IMR-90 (cell line): ENCODE measurements around the gene CDC25A. TPM values are rescaled to one million over a fixed set of nuclear protein-coding genes. Genes with fewer than 3 reads are reported as not detected.
"Not testable (repeated sequence)": the region's sequence is repeated elsewhere in the genome, so short reads cannot be mapped to it uniquely, and the experiment has no call there.

ENCODE experiments used
- ATAC-seq: fragments of 200-7000 bp; cut with Tn5 transposase; 2 replicates; pipeline ENCODE4 v1.9.1; 2020; ENCODE audit warnings: low read depth, mild to moderate bottlenecking, moderate library complexity
- BruUV-seq: library from RNA; stranded (reverse); fragments of 400-500 nt; replicated peaks from 2 replicates; lab custom pipeline; 2021; lab: Mats Ljungman, UMichigan
- CTCF ChIA-PET: fragments of 300-600 bp; formaldehyde crosslinking; extraction: SDS; loops from one replicate; lab custom pipeline; 2021; ENCODE audit warnings: antibody characterized with exemption; lab: Yijun Ruan, JAX
- POLR2A ChIA-PET: fragments of 300-600 bp; sonication (Branson Sonifier 250); formaldehyde crosslinking; loops from one replicate; lab custom pipeline; 2022; ENCODE audit warnings: antibody characterized with exemption; ENCODE audit not compliant: unreplicated experiment; lab: Charles Lee
- DNase-seq: peaks from one replicate; pipeline ENCODE4 v3.0.0; 2013
- H2AFZ ChIP-seq: replicated peaks from 2 replicates; pipeline ENCODE3; 2013; ENCODE audit warnings: low read length, mild to moderate bottlenecking; ENCODE audit not compliant: poor library complexity
- H2AK5ac ChIP-seq: 2 replicates; pipeline ENCODE4 v1.6.1; 2013; ENCODE audit warnings: low read depth, low read length, inconsistent platforms
- H2AK9ac ChIP-seq: replicated peaks from 2 replicates; pipeline ENCODE3; 2013; ENCODE audit warnings: mild to moderate bottlenecking, low read depth, low read length, moderate library complexity; ENCODE audit not compliant: poor library complexity
- H2BK120ac ChIP-seq: 2 replicates; pipeline ENCODE4 v1.6.1; 2013; ENCODE audit warnings: low read depth, low read length, inconsistent platforms
- H2BK15ac ChIP-seq: 3 replicates; pipeline ENCODE4 v1.6.1; 2013; ENCODE audit warnings: low read depth, low read length, inconsistent platforms
- H2BK20ac ChIP-seq: 2 replicates; pipeline ENCODE4 v1.6.1; 2013; ENCODE audit warnings: low read depth, mild to moderate bottlenecking, inconsistent platforms, low read length, moderate library complexity
- H2BK5ac ChIP-seq: 2 replicates; pipeline ENCODE4 v1.6.1; 2013; ENCODE audit warnings: mild to moderate bottlenecking, low read depth, low read length, inconsistent platforms; ENCODE audit not compliant: poor library complexity, severe bottlenecking
- H3K14ac ChIP-seq: replicated peaks from 2 replicates; pipeline ENCODE4 v1.6.1; 2013; ENCODE audit warnings: low read depth, low read length, inconsistent platforms
- H3K18ac ChIP-seq: 2 replicates; pipeline ENCODE4 v1.6.1; 2013; ENCODE audit warnings: low read depth, low read length, control low read depth
- H3K23ac ChIP-seq: 2 replicates; pipeline ENCODE4 v1.6.1; 2013; ENCODE audit warnings: low read depth, low read length, inconsistent platforms
- H3K27ac ChIP-seq: 2 replicates; pipeline ENCODE4 v1.5.1; 2013; ENCODE audit warnings: mild to moderate bottlenecking, control low read depth, low read length; ENCODE audit not compliant: insufficient read depth
- H3K27me3 ChIP-seq: 2 replicates; pipeline ENCODE4 v1.6.1; 2013; ENCODE audit warnings: low read length; ENCODE audit not compliant: control insufficient read depth, insufficient read depth
- H3K36me3 ChIP-seq: 2 replicates; pipeline ENCODE4 v1.6.1; 2013; ENCODE audit warnings: low read length, mixed read lengths; ENCODE audit not compliant: control insufficient read depth, insufficient read depth
- H3K4ac ChIP-seq: 2 replicates; pipeline ENCODE4 v1.6.1; 2013; ENCODE audit warnings: low read depth, low read length, inconsistent platforms
- H3K4me1 ChIP-seq: 2 replicates; pipeline ENCODE4 v1.6.1; 2013; ENCODE audit warnings: low read length, mixed read lengths; ENCODE audit not compliant: control insufficient read depth, insufficient read depth
- H3K4me2 ChIP-seq: 2 replicates; pipeline ENCODE4 v1.6.1; 2013; ENCODE audit warnings: low read depth, mild to moderate bottlenecking, control low read depth, low read length, moderate library complexity
- H3K4me3 ChIP-seq: 2 replicates; pipeline ENCODE4 v1.5.1; 2013; ENCODE audit warnings: low read depth, mild to moderate bottlenecking, control low read depth, low read length, moderate library complexity; ENCODE audit not compliant: insufficient read depth
- H3K56ac ChIP-seq: 2 replicates; pipeline ENCODE4 v1.6.1; 2013; ENCODE audit warnings: low read length, inconsistent platforms; ENCODE audit not compliant: insufficient read depth; ENCODE audit errors: extremely low read depth
- H3K79me1 ChIP-seq, 2 experiments: 2 replicates each; pipeline ENCODE4 v1.6.1; 2013; ENCODE audit warnings: low read length in 2 of 2, inconsistent platforms in 1 of 2, low read depth in 1 of 2
- H3K9ac ChIP-seq: 2 replicates; pipeline ENCODE4 v1.6.1; 2013; ENCODE audit warnings: low read depth, low read length, control low read depth
- H3K9me1 ChIP-seq: 2 replicates; pipeline ENCODE4 v1.6.1; 2013; ENCODE audit warnings: low read length, inconsistent platforms; ENCODE audit not compliant: insufficient read depth
- H3K9me3 ChIP-seq: 2 replicates; pipeline ENCODE4 v1.6.1; 2013; ENCODE audit warnings: low read length; ENCODE audit not compliant: control insufficient read depth, insufficient read depth
- H4K20me1 ChIP-seq: 2 replicates; pipeline ENCODE4 v1.6.1; 2013; ENCODE audit warnings: low read length, inconsistent platforms; ENCODE audit not compliant: insufficient read depth
- H4K5ac ChIP-seq: 2 replicates; pipeline ENCODE4 v1.6.1; 2013; ENCODE audit warnings: mild to moderate bottlenecking, low read depth, low read length, control low read depth
- H4K8ac ChIP-seq, 2 experiments: 2 replicates each; pipeline ENCODE4 v1.6.1; 2013; ENCODE audit warnings: low read depth in 2 of 2, low read length in 2 of 2, control low read depth in 1 of 2, inconsistent platforms in 1 of 2
- H4K91ac ChIP-seq: 2 replicates; pipeline ENCODE4 v1.6.1; 2013; ENCODE audit warnings: low read depth, low read length, inconsistent platforms; ENCODE audit not compliant: insufficient read depth
- BHLHE40 ChIP-seq: fragments of 150-350 bp; IDR thresholded peaks from 2 replicates; pipeline ENCODE4 v1.6.1; 2016; ENCODE audit warnings: mild to moderate bottlenecking, low read depth, low read length
- CEBPB ChIP-seq: IDR thresholded peaks from 2 replicates; pipeline ENCODE4 v1.6.1; 2012; ENCODE audit warnings: low read depth, low read length, improper control_type of control experiment
- MAFK ChIP-seq: IDR thresholded peaks from 2 replicates; pipeline ENCODE4 v1.6.1; 2012; ENCODE audit warnings: low read depth, low read length, improper control_type of control experiment
- MAZ ChIP-seq: IDR thresholded peaks from 2 replicates; pipeline ENCODE4 v1.6.1; 2012; ENCODE audit warnings: low read depth, mild to moderate bottlenecking, low read length, improper control_type of control experiment, moderate library complexity, borderline replicate concordance
- RCOR1 ChIP-seq: IDR thresholded peaks from 2 replicates; pipeline ENCODE4 v1.6.1; 2012; ENCODE audit warnings: mild to moderate bottlenecking, low read length, improper control_type of control experiment; ENCODE audit not compliant: insufficient replicate concordance
- SMC3 ChIP-seq: fragments of 150-350 bp; IDR thresholded peaks from 2 replicates; pipeline ENCODE4 v1.6.1; 2016; ENCODE audit warnings: low read depth, mild to moderate bottlenecking, antibody characterized with exemption, low read length, moderate library complexity
- WGBS, 2 experiments: methylation state at CpG; one replicate each; pipeline versions ENCODE4 v1.1.5 to v1.1.7; 2013; ENCODE audit warnings: missing lambda C conversion rate in 2 of 2; ENCODE audit not compliant: insufficient read length in 1 of 2; ENCODE audit errors: extremely low coverage in 2 of 2; 5-methylcytosine and 5-hydroxymethylcytosine counted together
- dilution Hi-C: fragments of 300-500 bp; cut with HindIII; formaldehyde crosslinking; loops from one replicate; pipeline ENCODE4 v1.14.3; 2018; ENCODE audit warnings: low sequenced_read_pairs; ENCODE audit not compliant: unreplicated experiment
- in situ Hi-C: fragments of 300-500 bp; cut with MboI; formaldehyde crosslinking; loops from 3 replicates; pipeline ENCODE4 v1.14.3; 2019; ENCODE audit warnings: low sequenced_read_pairs, inconsistent platforms, mixed read lengths
- intact Hi-C: fragments of 100-400 bp; cut with micrococcal nuclease; formaldehyde crosslinking; loops from 2 replicates; pipeline ENCODE4 v1.10.0; 2022
- polyA plus RNA-seq, 3 experiments: library from polyadenylated mRNA; depleted of rRNA; stranded (reverse); fragments of >200 nt; gene quantifications; 2 replicates each; pipeline ENCODE4 v1.2.3, GENCODE V29; 2012; ENCODE audit warnings: low replicate concordance in 1 of 3
- total RNA-seq: library from RNA; depleted of rRNA; stranded (reverse); fragments of >200 nt; gene quantifications from 2 replicates; pipeline ENCODE4 v1.2.3, GENCODE V29; 2012
- TF ChIP-seq, protein P1 (sequence below): conservative IDR thresholded peaks from 2 replicates; pipeline ENCODE4 v1.5.1; 2012; ENCODE audit warnings: mild to moderate bottlenecking, low read depth, low read length, improper control_type of control experiment

The CDC25A gene
- total and polyA plus RNA-seq, 2 of the 4 experiments (the other 2 are of a cell fraction): 4.2 to 10.6 TPM

DNA sequence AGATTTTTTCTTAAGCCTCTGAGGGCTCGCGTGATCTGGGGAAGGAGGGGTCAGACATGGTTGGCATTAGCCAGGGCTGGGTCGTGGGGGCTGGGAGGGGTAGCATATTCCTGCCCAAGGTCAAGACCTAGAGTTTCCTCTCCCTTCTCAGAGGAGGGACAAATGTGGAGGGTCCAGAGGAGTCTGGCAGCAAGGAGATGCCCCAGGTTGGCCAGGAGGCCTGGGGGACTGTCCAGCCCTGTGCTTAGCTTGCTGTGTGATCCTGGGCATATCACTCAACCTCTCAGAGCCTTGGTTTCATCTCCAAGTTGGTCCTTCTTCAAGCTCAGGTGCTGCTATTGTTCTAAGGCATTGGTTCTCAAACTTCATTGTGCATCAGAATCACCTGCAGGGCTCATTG lies 26.0 kb upstream of the CDC25A start:
- CTCF ChIA-PET: no interaction called here
- no CpG with 5 or more reads among the region's 3 CpGs for WGBS, 2 experiments
- dilution Hi-C loops: no loop called here

DNA sequence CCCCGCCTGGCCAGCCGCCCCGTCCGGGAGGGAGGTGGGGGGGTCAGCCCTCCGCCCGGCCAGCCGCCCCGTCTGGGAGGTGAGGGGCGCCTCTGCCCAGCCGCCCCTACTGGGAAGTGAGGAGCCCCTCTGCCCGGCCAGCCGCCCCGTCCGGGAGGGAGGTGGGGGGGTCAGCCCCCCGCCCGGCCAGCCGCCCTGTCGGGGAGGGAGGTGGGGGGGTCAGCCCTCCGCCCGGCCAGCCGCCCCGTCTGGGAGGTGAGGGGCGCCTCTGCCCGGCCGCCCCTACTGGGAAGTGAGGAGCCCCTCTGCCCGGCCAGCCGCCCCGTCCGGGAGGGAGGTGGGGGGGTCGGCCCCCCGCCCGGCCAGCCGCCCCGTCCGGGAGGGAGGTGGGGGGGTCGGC lies 23.6 kb upstream of the CDC25A start:
- DNase-seq, H3K9ac ChIP-seq, H2AK5ac ChIP-seq, CTCF ChIA-PET, H3K56ac ChIP-seq, H4K20me1 ChIP-seq, H3K23ac ChIP-seq, H3K9me1 ChIP-seq, H4K5ac ChIP-seq, H3K4me1 ChIP-seq, dilution Hi-C loops, H3K9me3 ChIP-seq, H2BK120ac ChIP-seq, POLR2A ChIA-PET, H3K4ac ChIP-seq, H3K27ac ChIP-seq, H2BK15ac ChIP-seq, H3K18ac ChIP-seq, H3K79me1 ChIP-seq, H3K4me3 ChIP-seq, H3K14ac ChIP-seq, H4K91ac ChIP-seq, H2AFZ ChIP-seq, H4K8ac ChIP-seq, H3K4me2 ChIP-seq, H2AK9ac ChIP-seq, H2BK5ac ChIP-seq, H3K36me3 ChIP-seq, ATAC-seq, in situ Hi-C loops, H2BK20ac ChIP-seq, BruUV-seq, intact Hi-C loops: not testable (repeated sequence)
- H3K27me3 ChIP-seq: peaks cover 32% of the 10 kb centered on the region
- no CpG with 5 or more reads among the region's 36 CpGs for WGBS, 2 experiments

More for the DNA sequence above, 26.0 kb upstream of the CDC25A start:
- H3K14ac ChIP-seq: no peak overlapping the region
- no peak overlapping the region for H2BK5ac ChIP-seq
- H3K9me3 ChIP-seq: no peaks in the 10 kb centered on the region
- H2BK15ac ChIP-seq: no peak overlapping the region
- H4K8ac ChIP-seq: no peak overlapping the region
- no peak overlapping the region for H4K91ac ChIP-seq
- no peak overlapping the region for H2BK120ac ChIP-seq
- TF ChIP-seq CEBPB (no peak), MAFK (no peak), BHLHE40 (no peak), MAZ (no peak), SMC3 (no peak), RCOR1 (no peak)
- TF ChIP-seq, protein P1, sequence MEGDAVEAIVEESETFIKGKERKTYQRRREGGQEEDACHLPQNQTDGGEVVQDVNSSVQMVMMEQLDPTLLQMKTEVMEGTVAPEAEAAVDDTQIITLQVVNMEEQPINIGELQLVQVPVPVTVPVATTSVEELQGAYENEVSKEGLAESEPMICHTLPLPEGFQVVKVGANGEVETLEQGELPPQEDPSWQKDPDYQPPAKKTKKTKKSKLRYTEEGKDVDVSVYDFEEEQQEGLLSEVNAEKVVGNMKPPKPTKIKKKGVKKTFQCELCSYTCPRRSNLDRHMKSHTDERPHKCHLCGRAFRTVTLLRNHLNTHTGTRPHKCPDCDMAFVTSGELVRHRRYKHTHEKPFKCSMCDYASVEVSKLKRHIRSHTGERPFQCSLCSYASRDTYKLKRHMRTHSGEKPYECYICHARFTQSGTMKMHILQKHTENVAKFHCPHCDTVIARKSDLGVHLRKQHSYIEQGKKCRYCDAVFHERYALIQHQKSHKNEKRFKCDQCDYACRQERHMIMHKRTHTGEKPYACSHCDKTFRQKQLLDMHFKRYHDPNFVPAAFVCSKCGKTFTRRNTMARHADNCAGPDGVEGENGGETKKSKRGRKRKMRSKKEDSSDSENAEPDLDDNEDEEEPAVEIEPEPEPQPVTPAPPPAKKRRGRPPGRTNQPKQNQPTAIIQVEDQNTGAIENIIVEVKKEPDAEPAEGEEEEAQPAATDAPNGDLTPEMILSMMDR: no peak
- no peak overlapping the region for H3K9ac ChIP-seq
- H3K27ac ChIP-seq: no peak overlapping the region
- H3K4me1 ChIP-seq: peaks cover 2% of the 10 kb centered on the region; the same call in 1 of the 2 replicates
- DNase-seq (no peak), ATAC-seq (no peak)
- H3K56ac ChIP-seq: no peak overlapping the region
- no peak overlapping the region for H2AK9ac ChIP-seq
- no peak overlapping the region for H3K4me2 ChIP-seq
- H2AFZ ChIP-seq: no peak overlapping the region
- no peak overlapping the region for H3K4me3 ChIP-seq
- no peaks in the 10 kb centered on the region for H3K36me3 ChIP-seq
- no peaks in the 10 kb centered on the region; the same call in 1 of the 2 replicates for H4K20me1 ChIP-seq
- no peak overlapping the region for H2AK5ac ChIP-seq
- H3K9me1 ChIP-seq: no peaks in the 10 kb centered on the region
- H3K18ac ChIP-seq: no peak overlapping the region
- H2BK20ac ChIP-seq: no peak overlapping the region
- H3K79me1 ChIP-seq: no peaks in the 10 kb centered on the region
- intact Hi-C loops: no loop called here
- H3K23ac ChIP-seq: no peak overlapping the region
- in situ Hi-C loops: no loop called here
- no TSS peak for BruUV-seq
- H4K5ac ChIP-seq: no peak overlapping the region
- peaks cover 36% of the 10 kb centered on the region for H3K27me3 ChIP-seq
- POLR2A ChIA-PET: no interaction called here
- H3K4ac ChIP-seq: no peak overlapping the region
